ENCODE measurements around the gene CERKL.

Gene CERKL

DNA sequence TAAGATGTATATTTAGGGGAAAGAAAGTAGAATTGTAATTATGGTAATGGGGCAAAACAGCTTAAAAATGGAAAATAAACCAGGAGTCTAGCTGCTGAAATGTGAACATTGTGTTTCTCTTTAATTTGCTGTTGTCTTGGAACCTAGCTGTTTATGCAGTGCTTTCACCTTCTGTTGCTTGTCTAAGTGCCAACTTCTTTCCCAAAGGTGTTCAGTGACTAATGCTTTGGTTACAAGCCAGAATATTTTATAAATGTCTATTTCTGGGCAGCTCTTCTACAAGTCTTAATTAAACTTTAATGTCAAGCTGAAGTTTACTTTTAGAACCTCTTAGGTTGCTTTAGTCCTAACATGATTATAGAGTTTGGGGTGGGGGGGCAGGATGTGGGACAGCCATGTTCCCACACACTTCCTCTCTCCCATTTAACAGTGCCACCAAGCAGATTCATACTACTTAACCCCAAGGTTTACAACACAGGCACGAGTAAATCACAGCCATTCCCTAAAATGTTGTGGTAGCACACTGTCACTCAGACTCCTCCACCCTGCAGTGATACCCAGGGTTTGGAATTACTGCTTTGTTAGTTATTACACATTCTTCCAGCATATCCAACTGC is 139.1 kb downstream of the CERKL start:
- no peak overlapping the region for H3K4me3 ChIP-seq (ENCODE audit: low read length)
- DNase-seq (ENCODE audit: low read depth) = no peak
- TF ChIP-seq CTCF (conservative IDR thresholded peaks at IDR 0.05; ENCODE audit: low read length) = no peak

GRCh38 chr2:181516992-181517391 is 139.9 kb downstream of the CERKL start:
- TF ChIP-seq CTCF (conservative IDR thresholded peaks at IDR 0.05; ENCODE audit: low read length) = no peak
- DNase-seq (ENCODE audit: low read depth) = no peak
- H3K4me3 ChIP-seq (ENCODE audit: low read length) = no peak overlapping the region

GRCh38 chr2:181515719-181516118 is 141.2 kb downstream of the CERKL start:
- no peak overlapping the region for H3K4me3 ChIP-seq (ENCODE audit: low read length)
- TF ChIP-seq CTCF (conservative IDR thresholded peaks at IDR 0.05; ENCODE audit: low read length) = no peak
- DNase-seq (ENCODE audit: low read depth) = no peak

- H3K4me3 ChIP-seq (ENCODE audit: low read length) = no peak overlapping the region
- TF ChIP-seq CTCF (conservative IDR thresholded peaks at IDR 0.05; ENCODE audit: low read length) = no peak
- no peak for DNase-seq (ENCODE audit: low read depth)
Measured at GRCh38 chr2:181500201-181500600, 156.7 kb downstream of the CERKL start.

DNA sequence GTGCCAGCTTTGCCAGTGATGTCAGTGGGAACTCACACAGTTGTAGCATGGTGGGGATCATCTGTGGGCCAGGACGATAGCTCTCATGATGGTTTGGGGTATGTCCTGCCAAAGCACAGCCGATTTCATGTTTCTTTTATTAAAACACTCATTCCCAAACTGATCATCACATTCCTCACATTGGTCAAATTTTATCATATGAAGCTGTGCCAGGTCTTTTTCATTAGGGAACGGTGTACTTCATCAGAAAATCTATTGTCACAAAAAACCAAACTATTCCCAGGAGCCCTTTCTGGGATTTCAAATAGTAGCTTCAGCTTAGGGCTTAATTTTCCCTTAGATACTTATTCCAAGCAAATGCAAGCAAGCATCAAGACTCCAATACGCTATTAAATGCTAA is 157.7 kb downstream of the CERKL start:
- TF ChIP-seq CTCF (conservative IDR thresholded peaks at IDR 0.05; ENCODE audit: low read length) = no peak
- DNase-seq (ENCODE audit: low read depth) = peak; percentile 15
- no peak overlapping the region for H3K4me3 ChIP-seq (ENCODE audit: low read length)

Data from AG10803 (cell line).